HEK293 (cell line): ENCODE data around the gene NOVA2.

ENCODE experiments used
- CTCF ChIA-PET: fragments of 350-600 bp; formaldehyde crosslinking; extraction: SDS; loops from one replicate; lab custom pipeline; 2021; ENCODE audit warnings: antibody characterized with exemption; lab: Yijun Ruan, JAX
- POLR2A ChIA-PET: fragments of 300-600 bp; formaldehyde crosslinking; extraction: SDS; loops from one replicate; lab custom pipeline; 2020; ENCODE audit warnings: antibody characterized with exemption, inconsistent platforms; lab: Yijun Ruan, JAX
- H3K27ac ChIP-seq: fragments of 200-500 bp; sonication (Bioruptor generic); 2 replicates; pipeline ENCODE4 v1.5.1; 2014; ENCODE audit warnings: low read depth, low read length, control low read depth, inconsistent platforms; ENCODE audit errors: extremely low read depth
- H3K36me3 ChIP-seq, 2 experiments: fragments of 200-500 bp in 1 of 2; sonication (Bioruptor generic) in 1 of 2; 1 replicate in 1 of 2; 2 replicates in 1 of 2; pipeline ENCODE4 v1.5.1; 2014 to 2017; ENCODE audit warnings: inconsistent platforms in 2 of 2, low read length in 2 of 2; ENCODE audit not compliant: control insufficient read depth in 2 of 2, insufficient read depth in 1 of 2
- H3K4me1 ChIP-seq: fragments of 200-500 bp; sonication (Bioruptor generic); 2 replicates; pipeline ENCODE4 v1.5.1; 2014; ENCODE audit warnings: mild to moderate bottlenecking, low read length, inconsistent platforms; ENCODE audit not compliant: control insufficient read depth, insufficient read depth
- H3K4me3 ChIP-seq: 2 replicates; pipeline ENCODE4 v1.5.1; 2011; ENCODE audit warnings: low read depth, mild to moderate bottlenecking, control low read depth, low read length, moderate library complexity
- H3K9me3 ChIP-seq: fragments of 200-500 bp; sonication (Bioruptor generic); 2 replicates; pipeline ENCODE4 v1.5.1; 2014; ENCODE audit warnings: low read depth, low read length, inconsistent platforms; ENCODE audit not compliant: control insufficient read depth, insufficient read depth
- EGR2 ChIP-seq: fragments of 450-650 bp; formaldehyde crosslinking; IDR thresholded peaks from 2 replicates; pipeline ENCODE4 v1.5.1; 2016; ENCODE audit warnings: low read depth, missing biosample characterization, missing genetic modification characterization
- GLI2 ChIP-seq: fragments of 450-650 bp; formaldehyde crosslinking; IDR thresholded peaks from 2 replicates; pipeline ENCODE4; 2017; ENCODE audit warnings: missing biosample characterization, missing genetic modification characterization, low read depth, borderline replicate concordance
- HOXD13 ChIP-seq: sonication (generic); formaldehyde crosslinking; IDR thresholded peaks from 2 replicates; pipeline ENCODE4 v1.8.0; 2022; ENCODE audit warnings: missing genetic modification reagents, borderline replicate concordance
- KLF9 ChIP-seq: fragments of 450-650 bp; formaldehyde crosslinking; IDR thresholded peaks from 2 replicates; pipeline ENCODE4 v1.5.1; 2016; ENCODE audit warnings: missing biosample characterization, missing genetic modification characterization, low read depth
- PRDM4 ChIP-seq: fragments of 450-650 bp; formaldehyde crosslinking; IDR thresholded peaks from 2 replicates; pipeline ENCODE4 v1.5.1; 2017; ENCODE audit warnings: missing biosample characterization, missing genetic modification characterization
- ZBTB6 ChIP-seq: fragments of 450-650 bp; formaldehyde crosslinking; IDR thresholded peaks from 2 replicates; pipeline ENCODE4 v1.5.1; 2017; ENCODE audit warnings: missing biosample characterization, missing genetic modification characterization
- ZNF16 ChIP-seq: fragments of 450-650 bp; formaldehyde crosslinking; IDR thresholded peaks from 2 replicates; pipeline ENCODE4 v1.5.1; 2016; ENCODE audit warnings: low read depth, missing biosample characterization, missing genetic modification characterization
- ZNF174 ChIP-seq: fragments of 450-650 bp; formaldehyde crosslinking; IDR thresholded peaks from 2 replicates; pipeline ENCODE4 v1.5.0; 2017; ENCODE audit warnings: missing biosample characterization, mild to moderate bottlenecking, missing genetic modification characterization
- ZNF214 ChIP-seq: fragments of 450-650 bp; formaldehyde crosslinking; IDR thresholded peaks from 2 replicates; pipeline ENCODE4 v1.5.1; 2017; ENCODE audit warnings: missing biosample characterization, mild to moderate bottlenecking, missing genetic modification characterization, borderline replicate concordance
- ZNF239 ChIP-seq: fragments of 450-650 bp; formaldehyde crosslinking; IDR thresholded peaks from 2 replicates; pipeline ENCODE4 v1.5.1; 2016; ENCODE audit warnings: missing biosample characterization, missing genetic modification characterization
- ZNF266 ChIP-seq: fragments of 450-650 bp; formaldehyde crosslinking; IDR thresholded peaks from 2 replicates; pipeline ENCODE4 v1.5.1; 2016; ENCODE audit warnings: missing biosample characterization, missing genetic modification characterization, low read depth
- ZNF292 ChIP-seq: fragments of 450-650 bp; formaldehyde crosslinking; IDR thresholded peaks from 2 replicates; pipeline ENCODE4 v1.5.1; 2016; ENCODE audit warnings: low read depth, missing biosample characterization, missing genetic modification characterization, borderline replicate concordance
- ZNF354C ChIP-seq: fragments of 450-650 bp; formaldehyde crosslinking; IDR thresholded peaks from 2 replicates; pipeline ENCODE4 v1.5.1; 2016; ENCODE audit warnings: missing biosample characterization, missing genetic modification characterization, low read depth, borderline replicate concordance
- ZNF416 ChIP-seq: fragments of 450-650 bp; formaldehyde crosslinking; IDR thresholded peaks from 2 replicates; pipeline ENCODE4 v1.5.1; 2016; ENCODE audit warnings: missing biosample characterization, missing genetic modification characterization
- ZNF560 ChIP-seq: fragments of 450-650 bp; formaldehyde crosslinking; IDR thresholded peaks from 2 replicates; pipeline ENCODE4 v1.5.1; 2017; ENCODE audit warnings: missing biosample characterization, missing genetic modification characterization, borderline replicate concordance
- ZNF610 ChIP-seq: fragments of 450-650 bp; formaldehyde crosslinking; IDR thresholded peaks from 2 replicates; pipeline ENCODE4 v1.5.1; 2016; ENCODE audit warnings: missing biosample characterization, missing genetic modification characterization, borderline replicate concordance
- ZNF623 ChIP-seq: fragments of 450-650 bp; formaldehyde crosslinking; IDR thresholded peaks from 2 replicates; pipeline ENCODE4 v1.5.1; 2016; ENCODE audit warnings: missing biosample characterization, missing genetic modification characterization
- TF ChIP-seq, protein P1 (sequence below): fragments of 450-650 bp; formaldehyde crosslinking; IDR thresholded peaks from 2 replicates; pipeline ENCODE4 v1.5.1; 2017; ENCODE audit warnings: missing biosample characterization, mild to moderate bottlenecking, missing genetic modification characterization, moderate library complexity
- TF ChIP-seq, protein P2 (sequence below): fragments of 450-650 bp; formaldehyde crosslinking; IDR thresholded peaks from 2 replicates; pipeline ENCODE4 v1.5.1; 2016; ENCODE audit warnings: missing biosample characterization, missing genetic modification characterization
- TF ChIP-seq, protein P3 (sequence below): fragments of 450-650 bp; formaldehyde crosslinking; IDR thresholded peaks from 2 replicates; pipeline ENCODE4 v1.5.1; 2016; ENCODE audit warnings: missing biosample characterization, missing genetic modification characterization
- TF ChIP-seq, protein P4 (sequence below): IDR thresholded peaks from 2 replicates; pipeline ENCODE4 v1.6.1; 2011; ENCODE audit warnings: mild to moderate bottlenecking, low read depth, low read length, borderline replicate concordance

Gene NOVA2

GRCh38 chr19:45990113-45990728 is 16.6 kb upstream of the NOVA2 start (continued):
- no peak for TF ChIP-seq KLF9 (tag by site-specific recombination)

GRCh38 chr19:45985321-45985720 is 11.7 kb upstream of the NOVA2 start:
- no peaks in the 10 kb centered on the region for H3K4me1 ChIP-seq
- no peak overlapping the region for H3K27ac ChIP-seq
- ChIA-PET POLR2A (interaction anchor here (0.6 to 1.4 kb wide), 2 partner anchors 10 to 99 kb away, joined by 3 to 10 read pairs; partner anchors contain the start of genes CCDC61 and IRF2BP1), CTCF (no interaction called here)
- H3K36me3 ChIP-seq = no peaks in the 10 kb centered on the region
- H3K9me3 ChIP-seq = no peaks in the 10 kb centered on the region
- no peak overlapping the region for H3K4me3 ChIP-seq
- TF ChIP-seq ZBTB6 (tag by site-specific recombination) (no peak), ZNF610 (tag by site-specific recombination) (no peak), GLI2 (tag by site-specific recombination) (no peak), HOXD13 (CRISPR knock-in tag) (no peak), ZNF174 (no peak), ZNF623 (tag by site-specific recombination) (no peak), PRDM4 (no peak), ZNF239 (tag by site-specific recombination) (no peak), ZNF214 (tag by site-specific recombination) (no peak), ZNF292 (tag by site-specific recombination) (no peak), ZNF16 (tag by site-specific recombination) (no peak), ZNF266 (no peak), ZNF416 (tag by site-specific recombination) (no peak), ZNF354C (tag by site-specific recombination) (no peak), ZNF560 (no peak), EGR2 (tag by site-specific recombination) (no peak)
- TF ChIP-seq, protein P1, sequence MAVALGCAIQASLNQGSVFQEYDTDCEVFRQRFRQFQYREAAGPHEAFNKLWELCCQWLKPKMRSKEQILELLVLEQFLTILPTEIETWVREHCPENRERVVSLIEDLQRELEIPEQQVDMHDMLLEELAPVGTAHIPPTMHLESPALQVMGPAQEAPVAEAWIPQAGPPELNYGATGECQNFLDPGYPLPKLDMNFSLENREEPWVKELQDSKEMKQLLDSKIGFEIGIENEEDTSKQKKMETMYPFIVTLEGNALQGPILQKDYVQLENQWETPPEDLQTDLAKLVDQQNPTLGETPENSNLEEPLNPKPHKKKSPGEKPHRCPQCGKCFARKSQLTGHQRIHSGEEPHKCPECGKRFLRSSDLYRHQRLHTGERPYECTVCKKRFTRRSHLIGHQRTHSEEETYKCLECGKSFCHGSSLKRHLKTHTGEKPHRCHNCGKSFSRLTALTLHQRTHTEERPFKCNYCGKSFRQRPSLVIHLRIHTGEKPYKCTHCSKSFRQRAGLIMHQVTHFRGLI (tag by site-specific recombination) = no peak
- TF ChIP-seq, protein P2, sequence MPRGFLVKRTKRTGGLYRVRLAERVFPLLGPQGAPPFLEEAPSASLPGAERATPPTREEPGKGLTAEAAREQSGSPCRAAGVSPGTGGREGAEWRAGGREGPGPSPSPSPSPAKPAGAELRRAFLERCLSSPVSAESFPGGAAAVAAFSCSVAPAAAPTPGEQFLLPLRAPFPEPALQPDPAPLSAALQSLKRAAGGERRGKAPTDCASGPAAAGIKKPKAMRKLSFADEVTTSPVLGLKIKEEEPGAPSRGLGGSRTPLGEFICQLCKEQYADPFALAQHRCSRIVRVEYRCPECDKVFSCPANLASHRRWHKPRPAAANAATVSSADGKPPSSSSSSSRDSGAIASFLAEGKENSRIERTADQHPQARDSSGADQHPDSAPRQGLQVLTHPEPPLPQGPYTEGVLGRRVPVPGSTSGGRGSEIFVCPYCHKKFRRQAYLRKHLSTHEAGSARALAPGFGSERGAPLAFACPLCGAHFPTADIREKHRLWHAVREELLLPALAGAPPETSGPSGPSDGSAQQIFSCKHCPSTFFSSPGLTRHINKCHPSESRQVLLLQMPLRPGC (tag by site-specific recombination) = no peak
- TF ChIP-seq, protein P3, sequence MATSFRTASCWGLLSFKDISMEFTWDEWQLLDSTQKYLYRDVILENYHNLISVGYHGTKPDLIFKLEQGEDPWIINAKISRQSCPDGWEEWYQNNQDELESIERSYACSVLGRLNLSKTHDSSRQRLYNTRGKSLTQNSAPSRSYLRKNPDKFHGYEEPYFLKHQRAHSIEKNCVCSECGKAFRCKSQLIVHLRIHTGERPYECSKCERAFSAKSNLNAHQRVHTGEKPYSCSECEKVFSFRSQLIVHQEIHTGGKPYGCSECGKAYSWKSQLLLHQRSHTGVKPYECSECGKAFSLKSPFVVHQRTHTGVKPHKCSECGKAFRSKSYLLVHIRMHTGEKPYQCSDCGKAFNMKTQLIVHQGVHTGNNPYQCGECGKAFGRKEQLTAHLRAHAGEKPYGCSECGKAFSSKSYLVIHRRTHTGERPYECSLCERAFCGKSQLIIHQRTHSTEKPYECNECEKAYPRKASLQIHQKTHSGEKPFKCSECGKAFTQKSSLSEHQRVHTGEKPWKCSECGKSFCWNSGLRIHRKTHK (tag by site-specific recombination) = no peak
- TF ChIP-seq, protein P4, sequence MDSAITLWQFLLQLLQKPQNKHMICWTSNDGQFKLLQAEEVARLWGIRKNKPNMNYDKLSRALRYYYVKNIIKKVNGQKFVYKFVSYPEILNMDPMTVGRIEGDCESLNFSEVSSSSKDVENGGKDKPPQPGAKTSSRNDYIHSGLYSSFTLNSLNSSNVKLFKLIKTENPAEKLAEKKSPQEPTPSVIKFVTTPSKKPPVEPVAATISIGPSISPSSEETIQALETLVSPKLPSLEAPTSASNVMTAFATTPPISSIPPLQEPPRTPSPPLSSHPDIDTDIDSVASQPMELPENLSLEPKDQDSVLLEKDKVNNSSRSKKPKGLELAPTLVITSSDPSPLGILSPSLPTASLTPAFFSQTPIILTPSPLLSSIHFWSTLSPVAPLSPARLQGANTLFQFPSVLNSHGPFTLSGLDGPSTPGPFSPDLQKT = no peak
